Lower leg skin (tissue), 3 donors: ENCODE results near the gene TMEM163.

Experiments used
- POLR2A ChIP-seq, 2 donors: fragments of 450-650 bp; IDR thresholded peaks; one replicate each; pipeline ENCODE4 v1.6.1; 2016 to 2017; ENCODE audit warnings: antibody characterized with exemption in 2 of 2, mild to moderate bottlenecking in 1 of 2, moderate library complexity in 1 of 2
- TF ChIP-seq, protein P1 (sequence below), 3 donors: fragments of 450-650 bp; IDR thresholded peaks; one replicate each; pipeline ENCODE4 v1.5.1; 2016; ENCODE audit warnings: antibody characterized with exemption in 3 of 3, mild to moderate bottlenecking in 3 of 3, moderate library complexity in 2 of 3

GRCh38 chr2:134716721-134717243 lies 2.0 kb downstream of the TMEM163 start:
- TF ChIP-seq, protein P1, sequence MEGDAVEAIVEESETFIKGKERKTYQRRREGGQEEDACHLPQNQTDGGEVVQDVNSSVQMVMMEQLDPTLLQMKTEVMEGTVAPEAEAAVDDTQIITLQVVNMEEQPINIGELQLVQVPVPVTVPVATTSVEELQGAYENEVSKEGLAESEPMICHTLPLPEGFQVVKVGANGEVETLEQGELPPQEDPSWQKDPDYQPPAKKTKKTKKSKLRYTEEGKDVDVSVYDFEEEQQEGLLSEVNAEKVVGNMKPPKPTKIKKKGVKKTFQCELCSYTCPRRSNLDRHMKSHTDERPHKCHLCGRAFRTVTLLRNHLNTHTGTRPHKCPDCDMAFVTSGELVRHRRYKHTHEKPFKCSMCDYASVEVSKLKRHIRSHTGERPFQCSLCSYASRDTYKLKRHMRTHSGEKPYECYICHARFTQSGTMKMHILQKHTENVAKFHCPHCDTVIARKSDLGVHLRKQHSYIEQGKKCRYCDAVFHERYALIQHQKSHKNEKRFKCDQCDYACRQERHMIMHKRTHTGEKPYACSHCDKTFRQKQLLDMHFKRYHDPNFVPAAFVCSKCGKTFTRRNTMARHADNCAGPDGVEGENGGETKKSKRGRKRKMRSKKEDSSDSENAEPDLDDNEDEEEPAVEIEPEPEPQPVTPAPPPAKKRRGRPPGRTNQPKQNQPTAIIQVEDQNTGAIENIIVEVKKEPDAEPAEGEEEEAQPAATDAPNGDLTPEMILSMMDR (IDR thresholded peaks at IDR 0.05): no peak
- TF ChIP-seq POLR2A (IDR thresholded peaks at IDR 0.05): no peak
